ENCODE data around the gene TFR2. TPM values are rescaled to one million over a fixed set of nuclear protein-coding genes. Genes with fewer than 3 reads are reported as not detected.

Gene TFR2
- total RNA-seq, 1 donor from 2014 or later = 0.50 TPM

GRCh38 chr7:100620239-100620638 is 21.1 kb downstream of the TFR2 start:
- Histone ChIP-seq H3K9ac (ENCODE audit: low read length) (no peak overlapping the region), H3K79me2 (ENCODE audit: insufficient read depth, low read length) (no peaks in the 10 kb centered on the region), H2AFZ (ENCODE audit: low read depth, low read length) (no peak overlapping the region), H3K4me2 (ENCODE audit: low read length) (no peak overlapping the region), H3K9me3 (ENCODE audit: insufficient read depth, low read depth, low read length) (no peaks in the 10 kb centered on the region), H3K36me3 (ENCODE audit: insufficient read depth, low read length) (no peaks in the 10 kb centered on the region), H3K4me1 (ENCODE audit: insufficient read depth, low read length) (no peaks in the 10 kb centered on the region), H3K27me3 (ENCODE audit: insufficient read depth, low read length) (no peaks in the 10 kb centered on the region), H3K27ac (ENCODE audit: low read depth, low read length) (no peak overlapping the region), H4K20me1 (ENCODE audit: insufficient read depth, low read length) (no peaks in the 10 kb centered on the region), H3K4me3 (ENCODE audit: insufficient read depth, low read depth, low read length) (no peak overlapping the region)
- Mint-ChIP-seq H3K27ac (ENCODE audit: unreplicated experiment) (no peak overlapping the region), H3K9me3 (ENCODE audit: unreplicated experiment) (no peaks in the 10 kb centered on the region), H3K27me3 (ENCODE audit: low read depth, unreplicated experiment) (peaks cover 15% of the 10 kb centered on the region), H3K36me3 (ENCODE audit: low read depth, unreplicated experiment) (peaks cover 10% of the 10 kb centered on the region), H3K4me3 (ENCODE audit: unreplicated experiment) (no peak overlapping the region), H3K4me1 (ENCODE audit: low read depth, unreplicated experiment) (no peaks in the 10 kb centered on the region)
- FAIRE-seq (no peak), DNase-seq (ENCODE audit: low read depth) (no peak)
- TF ChIP-seq CTCF (IDR thresholded peaks at IDR 0.05; ENCODE audit: insufficient read depth, low read depth, low read length) = no peak
- TF ChIP-seq EZH2 (IDR thresholded peaks at IDR 0.05; ENCODE audit: insufficient read depth, low read length) = no peak

- H3K27me3 Mint-ChIP-seq (ENCODE audit: low read depth, unreplicated experiment) = no peaks in the 10 kb centered on the region
- Histone ChIP-seq H3K79me2 (ENCODE audit: insufficient read depth, low read length) (peaks cover 5% of the 10 kb centered on the region), H3K27me3 (ENCODE audit: insufficient read depth, low read length) (no peaks in the 10 kb centered on the region), H2AFZ (ENCODE audit: low read depth, low read length) (no peak overlapping the region), H3K9ac (ENCODE audit: low read length) (no peak overlapping the region), H3K36me3 (ENCODE audit: insufficient read depth, low read length) (no peaks in the 10 kb centered on the region), H4K20me1 (ENCODE audit: insufficient read depth, low read length) (peaks cover 4% of the 10 kb centered on the region), H3K27ac (ENCODE audit: low read depth, low read length) (no peak overlapping the region), H3K9me3 (ENCODE audit: insufficient read depth, low read depth, low read length) (no peaks in the 10 kb centered on the region), H3K4me3 (ENCODE audit: insufficient read depth, low read depth, low read length) (no peak overlapping the region), H3K4me1 (ENCODE audit: insufficient read depth, low read length) (peaks cover 7% of the 10 kb centered on the region), H3K4me2 (ENCODE audit: low read length) (no peak overlapping the region)
- H3K4me1 Mint-ChIP-seq (ENCODE audit: low read depth, unreplicated experiment) = no peaks in the 10 kb centered on the region
- no peaks in the 10 kb centered on the region for H3K9me3 Mint-ChIP-seq (ENCODE audit: unreplicated experiment)
- no peak overlapping the region for H3K4me3 Mint-ChIP-seq (ENCODE audit: unreplicated experiment)
- no peak overlapping the region for H3K27ac Mint-ChIP-seq (ENCODE audit: unreplicated experiment)
- peaks cover 2% of the 10 kb centered on the region for H3K36me3 Mint-ChIP-seq (ENCODE audit: low read depth, unreplicated experiment)
- no peak for TF ChIP-seq CTCF (IDR thresholded peaks at IDR 0.05; ENCODE audit: insufficient read depth, low read depth, low read length)
- TF ChIP-seq EZH2 (IDR thresholded peaks at IDR 0.05; ENCODE audit: insufficient read depth, low read length) = no peak
- DNase-seq (ENCODE audit: low read depth) (no peak), FAIRE-seq (no peak)
These were observed 27.0 kb downstream of the TFR2 start for GRCh38 chr7:100614308-100614861.

GRCh38 chr7:100613412-100614175 is 27.8 kb downstream of the TFR2 start:
- Histone ChIP-seq H2AFZ (ENCODE audit: low read depth, low read length) (no peak overlapping the region), H3K4me2 (ENCODE audit: low read length) (peak overlapping the region; percentile 85), H3K4me1 (ENCODE audit: insufficient read depth, low read length) (peaks cover 7% of the 10 kb centered on the region), H3K79me2 (ENCODE audit: insufficient read depth, low read length) (peaks cover 5% of the 10 kb centered on the region), H3K4me3 (ENCODE audit: insufficient read depth, low read depth, low read length) (peak overlapping the region; percentile 72), H3K36me3 (ENCODE audit: insufficient read depth, low read length) (no peaks in the 10 kb centered on the region), H3K27me3 (ENCODE audit: insufficient read depth, low read length) (no peaks in the 10 kb centered on the region), H3K9ac (ENCODE audit: low read length) (no peak overlapping the region), H4K20me1 (ENCODE audit: insufficient read depth, low read length) (peaks cover 4% of the 10 kb centered on the region), H3K27ac (ENCODE audit: low read depth, low read length) (no peak overlapping the region), H3K9me3 (ENCODE audit: insufficient read depth, low read depth, low read length) (no peaks in the 10 kb centered on the region)
- H3K36me3 Mint-ChIP-seq (ENCODE audit: low read depth, unreplicated experiment) = peaks cover 2% of the 10 kb centered on the region
- FAIRE-seq (no peak), DNase-seq (ENCODE audit: low read depth) (no peak)
- no peaks in the 10 kb centered on the region for H3K27me3 Mint-ChIP-seq (ENCODE audit: low read depth, unreplicated experiment)
- TF ChIP-seq CTCF (IDR thresholded peaks at IDR 0.05; ENCODE audit: insufficient read depth, low read depth, low read length) (no peak), EZH2 (IDR thresholded peaks at IDR 0.05; ENCODE audit: insufficient read depth, low read length) (no peak)
- H3K4me1 Mint-ChIP-seq (ENCODE audit: low read depth, unreplicated experiment) = no peaks in the 10 kb centered on the region
- H3K4me3 Mint-ChIP-seq (ENCODE audit: unreplicated experiment) = peak overlapping the region; percentile 81
- no peaks in the 10 kb centered on the region for H3K9me3 Mint-ChIP-seq (ENCODE audit: unreplicated experiment)
- H3K27ac Mint-ChIP-seq (ENCODE audit: unreplicated experiment) = no peak overlapping the region
